H1 (cell line): ENCODE data around the gene OXLD1. TPM values are rescaled to one million over a fixed set of nuclear protein-coding genes. Genes with fewer than 3 reads are reported as not detected.

Source experiments
- BCL11A ChIP-seq, 2 experiments: IDR thresholded peaks; one replicate each; pipeline ENCODE4 v1.6.1; 2011; ENCODE audit warnings: low read depth in 2 of 2, low read length in 2 of 2, mild to moderate bottlenecking in 2 of 2
- CHD7 ChIP-seq: fragments of 300-600 bp; sonication (generic); IDR thresholded peaks from 2 replicates; pipeline ENCODE4 v1.7.1; 2012; ENCODE audit warnings: low read length, moderate library complexity, mild to moderate bottlenecking, inconsistent platforms; ENCODE audit not compliant: insufficient replicate concordance
- EP300 ChIP-seq, 2 experiments: IDR thresholded peaks; 1 replicate in 1 of 2; 2 replicates in 1 of 2; pipeline ENCODE4 v1.6.1; 2011 to 2012; ENCODE audit warnings: low read depth in 2 of 2, low read length in 2 of 2, mild to moderate bottlenecking in 2 of 2, borderline replicate concordance in 1 of 2, inconsistent platforms in 1 of 2, moderate library complexity in 1 of 2
- HDAC6 ChIP-seq: IDR thresholded peaks from one replicate; pipeline ENCODE4 v1.7.1; 2012; ENCODE audit warnings: low read depth, mild to moderate bottlenecking, inconsistent platforms, low read length, moderate library complexity
- JUND ChIP-seq: IDR thresholded peaks from 2 replicates; pipeline ENCODE4 v1.6.1; 2011; ENCODE audit warnings: mild to moderate bottlenecking, improper control_type of control experiment, low read length
- RAD21 ChIP-seq, 2 experiments: IDR thresholded peaks in 1 of 2; conservative IDR thresholded peaks in 1 of 2; 2 replicates each; pipeline ENCODE4 v1.6.1; 2011; ENCODE audit warnings: low read depth in 2 of 2, low read length in 2 of 2, improper control_type of control experiment in 1 of 2, inconsistent platforms in 1 of 2, mild to moderate bottlenecking in 1 of 2, moderate library complexity in 1 of 2
- SIX5 ChIP-seq: IDR thresholded peaks from 2 replicates; pipeline ENCODE4 v1.6.1; 2011; ENCODE audit warnings: mild to moderate bottlenecking, low read depth, low read length
- YY1 ChIP-seq: IDR thresholded peaks from 2 replicates; pipeline ENCODE4 v1.6.1; 2011; ENCODE audit warnings: low read depth, mild to moderate bottlenecking, low read length
- polyA plus RNA-seq, 7 experiments: library from polyadenylated mRNA; depleted of rRNA in 3 of 7; stranded (reverse) in 5 of 7; unstranded in 2 of 7; fragments of >200 nt in 5 of 7; fragments of 200-250 nt in 2 of 7; gene quantifications; 1 replicate in 5 of 7; 2 replicates in 1 of 7; 4 replicates in 1 of 7; pipeline versions ENCODE4 v1.2.1 to v1.2.3, GENCODE V29; 2011 to 2013; ENCODE audit warnings: missing spikeins in 2 of 7, mixed read lengths in 2 of 7
- total RNA-seq: library from RNA; stranded (reverse); fragmentation: NEBNext Ultra II Directional; extraction: Animal tissue kit (Norgen Biotek cat#: 25700); gene quantifications from 2 replicates; pipeline ENCODE4 v1.2.1, GENCODE V29; 2021

OXLD1 gene
- total and polyA plus RNA-seq, 2 of the 8 experiments (the other 6 are each of a cell fraction or from before 2014, with no cell fraction given), result 41.5 to 61.9 TPM

DNA sequence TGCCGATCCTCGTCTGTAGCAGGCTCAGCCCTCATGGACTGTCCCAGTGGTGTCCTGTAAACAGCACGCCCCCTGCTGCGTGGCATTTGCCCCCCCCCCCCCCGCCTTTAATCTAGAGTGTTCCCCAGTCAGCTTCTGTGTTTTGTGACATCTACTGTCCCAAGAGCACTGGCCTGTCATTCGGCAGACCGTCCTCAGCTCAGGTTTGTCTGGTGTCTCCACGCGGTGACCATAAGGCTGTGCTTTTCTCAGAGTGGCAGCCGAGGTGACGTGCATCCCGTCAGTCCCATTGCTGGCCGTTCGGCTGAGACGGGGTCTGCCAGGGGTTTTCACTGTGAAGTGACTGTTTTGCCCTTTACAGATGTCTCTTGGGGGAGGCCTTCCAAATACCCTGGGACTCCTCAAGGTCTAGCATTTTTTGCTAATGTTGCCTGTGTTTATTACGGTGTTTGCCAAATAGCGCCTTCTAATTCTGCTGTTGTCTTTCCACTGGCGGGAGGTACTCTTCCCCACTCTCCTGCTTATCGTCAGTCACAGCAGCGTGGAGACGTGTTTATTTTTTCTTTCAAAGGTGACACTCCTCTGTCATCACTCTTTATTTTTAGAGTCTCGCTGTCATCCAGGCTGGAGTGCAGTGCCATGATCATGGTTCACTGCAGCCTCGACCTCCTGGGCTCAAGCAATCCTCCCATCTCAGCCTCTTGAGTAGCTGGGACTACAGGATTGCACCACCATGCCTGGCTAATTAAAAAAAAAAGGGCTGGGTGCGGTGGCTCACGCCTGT is 31.0 kb upstream of the OXLD1 start (continued):
- TF ChIP-seq CHD7, result no peak
- no peak for TF ChIP-seq BCL11A (IDR thresholded peaks at IDR 0.05; ENCODE audit: low read depth in 2 of 2, low read length in 2 of 2)
- no peak for TF ChIP-seq SIX5
- no peak for TF ChIP-seq EP300 (IDR thresholded peaks at IDR 0.05; ENCODE audit: borderline replicate concordance in 1 of 2, low read depth in 2 of 2, low read length in 2 of 2)
- TF ChIP-seq RAD21 (IDR thresholded peaks at IDR 0.05 in 1 of 2, conservative IDR thresholded peaks at IDR 0.05 in 1 of 2; ENCODE audit: low read depth in 2 of 2, low read length in 2 of 2), result no peak
- no peak for TF ChIP-seq YY1
- no peak for TF ChIP-seq HDAC6
- no peak for TF ChIP-seq JUND
